HepG2 (cell line): ENCODE measurements around the gene CYTH1. TPM values are rescaled to one million over a fixed set of nuclear protein-coding genes. Genes with fewer than 3 reads are reported as not detected.

ENCODE experiments used
- ARID2 ChIP-seq: sonication (generic); formaldehyde crosslinking; IDR thresholded peaks from 2 replicates; pipeline ENCODE4 v1.8.1; 2022; ENCODE audit warnings: mild to moderate bottlenecking, missing genetic modification reagents, borderline replicate concordance
- BORCS8-MEF2B ChIP-seq: sonication (generic); formaldehyde crosslinking; IDR thresholded peaks from 2 replicates; pipeline ENCODE4 v1.8.0; 2022; ENCODE audit warnings: mild to moderate bottlenecking, missing genetic modification reagents
- HNF4A ChIP-seq: sonication (generic); formaldehyde crosslinking; IDR thresholded peaks from 2 replicates; pipeline ENCODE4 v1.4.0; 2020; ENCODE audit warnings: missing genetic modification reagents
- KDM3A ChIP-seq: IDR thresholded peaks from 2 replicates; pipeline ENCODE4 v1.6.1; 2018; ENCODE audit warnings: low read depth, missing compliant biosample characterization
- RFX5 ChIP-seq: IDR thresholded peaks from 2 replicates; pipeline ENCODE4 v1.6.1; 2011; ENCODE audit warnings: low read depth, low read length, improper control_type of control experiment
- ZNF253 ChIP-seq: sonication (generic); formaldehyde crosslinking; IDR thresholded peaks from 2 replicates; pipeline ENCODE4 v1.8.0; 2022; ENCODE audit warnings: mild to moderate bottlenecking, missing genetic modification reagents, borderline replicate concordance
- ZNF598 ChIP-seq: sonication (generic); formaldehyde crosslinking; IDR thresholded peaks from 2 replicates; pipeline ENCODE4 v1.5.1; 2020; ENCODE audit warnings: mild to moderate bottlenecking, missing genetic modification reagents, borderline replicate concordance
- ZNF747 ChIP-seq: sonication (generic); formaldehyde crosslinking; IDR thresholded peaks from 2 replicates; pipeline ENCODE4 v1.8.1; 2023; ENCODE audit warnings: missing genetic modification reagents, mild to moderate bottlenecking, borderline replicate concordance
- polyA plus RNA-seq, 8 experiments: library from polyadenylated mRNA; depleted of rRNA in 3 of 8; stranded (reverse) in 7 of 8; unstranded in 1 of 8; fragments of >200 nt; fragmentation: Illumina TruSeq in 4 of 8; extraction: Trizol in 4 of 8; gene quantifications; 2 replicates each; pipeline versions ENCODE4 v1.2.1 to v1.2.3, GENCODE V29; 2011 to 2016; ENCODE audit warnings: low read depth in 4 of 8, missing spikeins in 1 of 8, mixed read lengths in 1 of 8; ENCODE audit not compliant: insufficient read depth in 1 of 8
- total RNA-seq, 5 experiments: library from RNA; depleted of rRNA; stranded (reverse); fragments of >200 nt; fragmentation: Illumina TruSeq; extraction: Trizol; gene quantifications; 2 replicates each; pipeline ENCODE4 v1.2.3, GENCODE V29; 2016; ENCODE audit warnings: low read depth in 1 of 5
- TF ChIP-seq, protein P1 (sequence below): sonication (generic); formaldehyde crosslinking; IDR thresholded peaks from 2 replicates; pipeline ENCODE4 v1.5.0; 2020; ENCODE audit warnings: mild to moderate bottlenecking, missing genetic modification reagents, borderline replicate concordance
- TF ChIP-seq, protein P2 (sequence below): sonication (generic); formaldehyde crosslinking; IDR thresholded peaks from 2 replicates; pipeline ENCODE4 v1.4.0; 2020; ENCODE audit warnings: missing genetic modification reagents
- TF ChIP-seq, protein P3 (sequence below): sonication (generic); formaldehyde crosslinking; IDR thresholded peaks from 2 replicates; pipeline ENCODE4 v1.8.1; 2023; ENCODE audit warnings: mild to moderate bottlenecking, moderate library complexity, missing genetic modification reagents
- TF ChIP-seq, protein P4 (sequence below), 2 experiments: IDR thresholded peaks; 2 replicates each; pipeline ENCODE4 v1.6.1; 2011 to 2012; ENCODE audit warnings: low read length in 2 of 2, borderline replicate concordance in 1 of 2, low read depth in 1 of 2, mild to moderate bottlenecking in 1 of 2, moderate library complexity in 1 of 2
- TF ChIP-seq, protein P5 (sequence below): sonication (generic); formaldehyde crosslinking; IDR thresholded peaks from 2 replicates; pipeline ENCODE4 v1.8.1; 2022; ENCODE audit warnings: low read depth, mild to moderate bottlenecking, missing genetic modification reagents

The CYTH1 gene
- total and polyA plus RNA-seq, 2 of the 13 experiments (the other 11 are each of a cell fraction or from before 2014, with no cell fraction given), result 20.1 to 48.9 TPM

DNA sequence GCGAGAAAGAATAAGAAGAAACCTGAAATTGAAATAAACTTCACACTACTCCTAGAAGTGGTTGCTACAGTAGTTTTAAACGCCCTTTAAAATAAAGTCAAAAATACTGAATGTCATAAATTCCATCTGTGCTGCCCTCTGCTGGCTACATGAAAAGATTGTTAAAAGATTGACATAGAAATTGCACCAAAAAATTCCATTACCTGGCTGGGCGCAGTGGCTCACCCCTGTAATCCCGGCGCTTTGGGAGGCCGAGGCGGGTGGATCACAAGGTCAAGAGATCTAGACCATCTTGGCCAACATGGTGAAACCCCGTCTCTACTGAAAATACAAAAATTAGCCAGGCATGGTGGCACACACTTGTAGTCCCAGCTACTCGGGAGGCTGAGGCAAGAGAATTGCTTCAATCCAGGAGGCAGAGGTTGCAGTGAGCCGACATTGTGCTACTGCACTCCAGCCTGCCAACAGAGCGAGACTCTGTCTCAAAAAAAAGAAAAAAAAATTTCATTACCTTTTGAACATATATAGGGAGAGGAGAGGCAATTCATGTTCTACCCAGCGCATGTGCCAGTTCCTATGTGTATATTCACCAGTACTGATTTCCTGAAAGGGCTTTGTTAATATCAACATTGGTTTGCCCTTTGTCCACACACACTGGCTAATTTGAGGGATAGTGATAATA lies 36.5 kb downstream of the CYTH1 start (continued):
- TF ChIP-seq, protein P1, sequence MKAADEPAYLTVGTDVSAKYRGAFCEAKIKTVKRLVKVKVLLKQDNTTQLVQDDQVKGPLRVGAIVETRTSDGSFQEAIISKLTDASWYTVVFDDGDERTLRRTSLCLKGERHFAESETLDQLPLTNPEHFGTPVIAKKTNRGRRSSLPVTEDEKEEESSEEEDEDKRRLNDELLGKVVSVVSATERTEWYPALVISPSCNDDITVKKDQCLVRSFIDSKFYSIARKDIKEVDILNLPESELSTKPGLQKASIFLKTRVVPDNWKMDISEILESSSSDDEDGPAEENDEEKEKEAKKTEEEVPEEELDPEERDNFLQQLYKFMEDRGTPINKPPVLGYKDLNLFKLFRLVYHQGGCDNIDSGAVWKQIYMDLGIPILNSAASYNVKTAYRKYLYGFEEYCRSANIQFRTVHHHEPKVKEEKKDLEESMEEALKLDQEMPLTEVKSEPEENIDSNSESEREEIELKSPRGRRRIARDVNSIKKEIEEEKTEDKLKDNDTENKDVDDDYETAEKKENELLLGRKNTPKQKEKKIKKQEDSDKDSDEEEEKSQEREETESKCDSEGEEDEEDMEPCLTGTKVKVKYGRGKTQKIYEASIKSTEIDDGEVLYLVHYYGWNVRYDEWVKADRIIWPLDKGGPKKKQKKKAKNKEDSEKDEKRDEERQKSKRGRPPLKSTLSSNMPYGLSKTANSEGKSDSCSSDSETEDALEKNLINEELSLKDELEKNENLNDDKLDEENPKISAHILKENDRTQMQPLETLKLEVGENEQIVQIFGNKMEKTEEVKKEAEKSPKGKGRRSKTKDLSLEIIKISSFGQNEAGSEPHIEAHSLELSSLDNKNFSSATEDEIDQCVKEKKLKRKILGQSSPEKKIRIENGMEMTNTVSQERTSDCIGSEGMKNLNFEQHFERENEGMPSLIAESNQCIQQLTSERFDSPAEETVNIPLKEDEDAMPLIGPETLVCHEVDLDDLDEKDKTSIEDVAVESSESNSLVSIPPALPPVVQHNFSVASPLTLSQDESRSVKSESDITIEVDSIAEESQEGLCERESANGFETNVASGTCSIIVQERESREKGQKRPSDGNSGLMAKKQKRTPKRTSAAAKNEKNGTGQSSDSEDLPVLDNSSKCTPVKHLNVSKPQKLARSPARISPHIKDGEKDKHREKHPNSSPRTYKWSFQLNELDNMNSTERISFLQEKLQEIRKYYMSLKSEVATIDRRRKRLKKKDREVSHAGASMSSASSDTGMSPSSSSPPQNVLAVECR (CRISPR knock-in tag), result no peak; the same call in 1 of the 2 replicates
- TF ChIP-seq, protein P2, sequence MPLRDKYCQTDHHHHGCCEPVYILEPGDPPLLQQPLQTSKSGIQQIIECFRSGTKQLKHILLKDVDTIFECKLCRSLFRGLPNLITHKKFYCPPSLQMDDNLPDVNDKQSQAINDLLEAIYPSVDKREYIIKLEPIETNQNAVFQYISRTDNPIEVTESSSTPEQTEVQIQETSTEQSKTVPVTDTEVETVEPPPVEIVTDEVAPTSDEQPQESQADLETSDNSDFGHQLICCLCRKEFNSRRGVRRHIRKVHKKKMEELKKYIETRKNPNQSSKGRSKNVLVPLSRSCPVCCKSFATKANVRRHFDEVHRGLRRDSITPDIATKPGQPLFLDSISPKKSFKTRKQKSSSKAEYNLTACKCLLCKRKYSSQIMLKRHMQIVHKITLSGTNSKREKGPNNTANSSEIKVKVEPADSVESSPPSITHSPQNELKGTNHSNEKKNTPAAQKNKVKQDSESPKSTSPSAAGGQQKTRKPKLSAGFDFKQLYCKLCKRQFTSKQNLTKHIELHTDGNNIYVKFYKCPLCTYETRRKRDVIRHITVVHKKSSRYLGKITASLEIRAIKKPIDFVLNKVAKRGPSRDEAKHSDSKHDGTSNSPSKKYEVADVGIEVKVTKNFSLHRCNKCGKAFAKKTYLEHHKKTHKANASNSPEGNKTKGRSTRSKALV (CRISPR knock-in tag), result 0 out of 2 replicates have a peak, but pooled peaks have one; percentile 59
- peak; percentile 82; the same call in 1 of the 2 replicates for TF ChIP-seq ZNF598 (CRISPR knock-in tag)
- 0 out of 2 replicates have a peak, but pooled peaks have one; percentile 40 for TF ChIP-seq ZNF747 (CRISPR knock-in tag)
- TF ChIP-seq, protein P3, sequence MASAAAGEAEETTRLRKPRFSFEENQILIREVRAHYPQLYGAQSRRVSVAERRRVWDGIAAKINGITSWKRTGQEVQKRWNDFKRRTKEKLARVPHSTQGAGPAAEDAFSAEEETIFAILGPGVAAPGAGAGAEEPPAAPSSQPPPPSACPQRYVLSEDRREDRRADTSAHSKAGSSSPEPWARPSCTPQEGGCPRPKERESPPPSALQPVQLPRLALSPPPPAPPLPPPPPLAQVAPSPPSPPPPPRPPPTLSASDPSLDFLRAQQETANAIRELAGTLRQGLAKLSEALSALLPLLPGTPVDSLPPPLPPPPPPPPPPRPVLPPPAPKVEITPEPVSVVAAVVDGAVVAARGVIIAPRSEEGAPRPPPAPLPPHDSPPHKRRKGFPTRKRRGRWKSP (CRISPR knock-in tag), result no peak
- no peak for TF ChIP-seq ZNF253 (CRISPR knock-in tag)
- TF ChIP-seq BORCS8-MEF2B (CRISPR knock-in tag), result peak; percentile 67; the same call in 1 of the 2 replicates
- TF ChIP-seq HNF4A, result 0 out of 2 replicates have a peak, but pooled peaks have one; percentile 9
- TF ChIP-seq ARID2 (CRISPR knock-in tag), result 0 out of 2 replicates have a peak, but pooled peaks have one; percentile 64
- TF ChIP-seq, protein P4, sequence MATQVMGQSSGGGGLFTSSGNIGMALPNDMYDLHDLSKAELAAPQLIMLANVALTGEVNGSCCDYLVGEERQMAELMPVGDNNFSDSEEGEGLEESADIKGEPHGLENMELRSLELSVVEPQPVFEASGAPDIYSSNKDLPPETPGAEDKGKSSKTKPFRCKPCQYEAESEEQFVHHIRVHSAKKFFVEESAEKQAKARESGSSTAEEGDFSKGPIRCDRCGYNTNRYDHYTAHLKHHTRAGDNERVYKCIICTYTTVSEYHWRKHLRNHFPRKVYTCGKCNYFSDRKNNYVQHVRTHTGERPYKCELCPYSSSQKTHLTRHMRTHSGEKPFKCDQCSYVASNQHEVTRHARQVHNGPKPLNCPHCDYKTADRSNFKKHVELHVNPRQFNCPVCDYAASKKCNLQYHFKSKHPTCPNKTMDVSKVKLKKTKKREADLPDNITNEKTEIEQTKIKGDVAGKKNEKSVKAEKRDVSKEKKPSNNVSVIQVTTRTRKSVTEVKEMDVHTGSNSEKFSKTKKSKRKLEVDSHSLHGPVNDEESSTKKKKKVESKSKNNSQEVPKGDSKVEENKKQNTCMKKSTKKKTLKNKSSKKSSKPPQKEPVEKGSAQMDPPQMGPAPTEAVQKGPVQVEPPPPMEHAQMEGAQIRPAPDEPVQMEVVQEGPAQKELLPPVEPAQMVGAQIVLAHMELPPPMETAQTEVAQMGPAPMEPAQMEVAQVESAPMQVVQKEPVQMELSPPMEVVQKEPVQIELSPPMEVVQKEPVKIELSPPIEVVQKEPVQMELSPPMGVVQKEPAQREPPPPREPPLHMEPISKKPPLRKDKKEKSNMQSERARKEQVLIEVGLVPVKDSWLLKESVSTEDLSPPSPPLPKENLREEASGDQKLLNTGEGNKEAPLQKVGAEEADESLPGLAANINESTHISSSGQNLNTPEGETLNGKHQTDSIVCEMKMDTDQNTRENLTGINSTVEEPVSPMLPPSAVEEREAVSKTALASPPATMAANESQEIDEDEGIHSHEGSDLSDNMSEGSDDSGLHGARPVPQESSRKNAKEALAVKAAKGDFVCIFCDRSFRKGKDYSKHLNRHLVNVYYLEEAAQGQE (IDR thresholded peaks at IDR 0.05; ENCODE audit: borderline replicate concordance in 1 of 2, low read depth in 1 of 2, low read length in 2 of 2), result no peak
- no peak for TF ChIP-seq RFX5
- TF ChIP-seq, protein P5, sequence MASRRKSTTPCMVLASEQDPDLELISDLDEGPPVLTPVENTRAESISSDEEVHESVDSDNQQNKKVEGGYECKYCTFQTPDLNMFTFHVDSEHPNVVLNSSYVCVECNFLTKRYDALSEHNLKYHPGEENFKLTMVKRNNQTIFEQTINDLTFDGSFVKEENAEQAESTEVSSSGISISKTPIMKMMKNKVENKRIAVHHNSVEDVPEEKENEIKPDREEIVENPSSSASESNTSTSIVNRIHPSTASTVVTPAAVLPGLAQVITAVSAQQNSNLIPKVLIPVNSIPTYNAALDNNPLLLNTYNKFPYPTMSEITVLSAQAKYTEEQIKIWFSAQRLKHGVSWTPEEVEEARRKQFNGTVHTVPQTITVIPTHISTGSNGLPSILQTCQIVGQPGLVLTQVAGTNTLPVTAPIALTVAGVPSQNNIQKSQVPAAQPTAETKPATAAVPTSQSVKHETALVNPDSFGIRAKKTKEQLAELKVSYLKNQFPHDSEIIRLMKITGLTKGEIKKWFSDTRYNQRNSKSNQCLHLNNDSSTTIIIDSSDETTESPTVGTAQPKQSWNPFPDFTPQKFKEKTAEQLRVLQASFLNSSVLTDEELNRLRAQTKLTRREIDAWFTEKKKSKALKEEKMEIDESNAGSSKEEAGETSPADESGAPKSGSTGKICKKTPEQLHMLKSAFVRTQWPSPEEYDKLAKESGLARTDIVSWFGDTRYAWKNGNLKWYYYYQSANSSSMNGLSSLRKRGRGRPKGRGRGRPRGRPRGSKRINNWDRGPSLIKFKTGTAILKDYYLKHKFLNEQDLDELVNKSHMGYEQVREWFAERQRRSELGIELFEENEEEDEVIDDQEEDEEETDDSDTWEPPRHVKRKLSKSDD (CRISPR knock-in tag), result no peak
- no peak for TF ChIP-seq KDM3A
